Ramos (cell line): Measurements from ENCODE around the gene KRTAP2-3.
"Not testable (repeated sequence)": the region's sequence is repeated elsewhere in the genome, so short reads cannot be mapped to it uniquely, and the experiment has no call there.

Experiments
- in situ Hi-C: fragments of 300-500 bp; cut with MboI; formaldehyde crosslinking; loops from one replicate; pipeline ENCODE4 v1.14.3; 2022; ENCODE audit warnings: low sequenced_read_pairs; ENCODE audit not compliant: unreplicated experiment

KRTAP2-3 gene

DNA sequence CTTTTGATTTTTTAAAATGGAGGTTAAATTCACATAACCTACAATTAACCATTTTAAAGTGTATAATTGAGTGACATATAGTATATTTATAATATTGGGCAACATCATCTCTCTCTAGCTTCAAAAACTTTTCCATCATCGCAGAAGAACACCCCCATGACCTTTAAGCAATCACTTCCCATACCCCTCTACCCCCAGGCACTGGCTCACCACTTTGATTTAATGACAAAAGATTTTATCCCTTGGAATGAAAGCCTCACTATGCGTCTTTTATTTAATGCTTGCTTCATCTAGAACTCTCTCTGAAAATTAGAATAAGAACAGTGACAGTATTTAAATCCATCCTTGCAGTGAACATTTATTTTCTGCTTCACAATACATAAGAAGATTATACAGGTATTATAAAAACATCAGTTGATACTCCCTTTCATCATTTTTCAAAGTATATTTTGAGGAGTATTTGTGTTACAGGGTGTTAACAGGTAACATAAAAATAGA lies 22.0 kb downstream of the KRTAP2-3 start:
- in situ Hi-C loops = no loop called here

DNA sequence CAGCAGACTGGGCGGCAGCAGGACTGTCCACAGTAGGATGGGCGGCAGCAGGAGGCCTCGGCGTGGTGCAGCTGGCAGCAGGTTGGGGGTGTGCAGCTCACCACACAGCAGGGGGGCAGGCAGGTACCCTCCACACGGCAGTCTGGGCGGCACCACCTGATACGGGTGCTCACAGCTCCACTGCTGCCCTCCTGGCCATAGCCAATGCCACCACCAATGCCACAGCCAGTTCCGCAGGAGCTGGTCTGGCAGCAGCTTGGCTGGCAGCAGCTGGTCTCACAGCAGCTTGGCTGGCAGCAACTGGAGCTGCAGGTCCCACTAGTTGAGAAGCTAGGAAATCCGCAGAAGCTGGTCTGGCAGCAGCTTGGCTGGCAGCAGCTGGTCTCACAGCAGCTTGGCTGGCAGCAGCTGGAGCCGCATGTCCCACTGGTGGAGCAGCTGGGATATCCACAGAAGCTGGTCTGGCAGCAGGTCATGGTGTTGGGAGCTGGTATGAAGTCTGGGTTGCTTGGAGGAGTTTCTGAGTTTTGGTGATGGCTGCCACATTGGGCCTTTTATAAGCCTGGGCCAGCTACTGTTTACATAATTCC lies 25.5 kb downstream of the KRTAP2-3 start, which contains the start of gene KRTAP1-3:
KRTAP1-3 (minus strand) TSS at position 529 of the 590 bp plus-strand sequence; CDS start at position 476, 53 bp downstream.
- in situ Hi-C loops = not testable (repeated sequence)

DNA sequence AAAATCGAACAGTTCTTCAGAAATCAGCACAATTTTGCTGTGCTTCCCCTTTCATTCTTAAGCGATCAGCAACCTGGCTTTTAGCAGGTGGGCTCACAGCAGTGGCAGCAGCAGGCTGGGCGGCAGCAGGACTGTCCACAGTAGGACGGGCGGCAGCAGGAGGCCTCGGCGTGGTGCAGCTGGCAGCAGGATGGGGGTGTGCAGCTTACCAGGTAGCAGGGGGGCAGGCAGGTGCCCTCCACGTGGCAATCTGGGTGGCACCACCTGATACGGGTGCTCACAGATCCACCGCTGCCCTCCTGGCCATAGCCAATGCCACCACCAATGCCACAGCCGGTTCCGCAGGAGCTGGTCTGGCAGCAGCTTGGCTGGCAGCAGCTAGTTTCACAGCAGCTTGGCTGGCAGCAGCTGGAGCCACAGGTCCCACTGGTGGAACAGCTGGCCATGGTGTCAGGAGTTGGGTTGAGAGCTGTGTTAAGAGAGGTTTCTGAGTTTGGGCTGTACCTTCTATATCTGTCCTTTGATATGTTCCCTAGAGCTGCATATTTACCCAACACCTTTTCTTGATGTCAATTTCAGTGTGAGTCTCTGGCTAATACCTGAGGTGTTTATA lies 30.2 kb downstream of the KRTAP2-3 start, which contains the start of gene KRTAP1-4:
KRTAP1-4 (minus strand) TSS at position 563 of the 613 bp plus-strand sequence; CDS start at position 446, 117 bp downstream.
- in situ Hi-C loops = no loop called here

DNA sequence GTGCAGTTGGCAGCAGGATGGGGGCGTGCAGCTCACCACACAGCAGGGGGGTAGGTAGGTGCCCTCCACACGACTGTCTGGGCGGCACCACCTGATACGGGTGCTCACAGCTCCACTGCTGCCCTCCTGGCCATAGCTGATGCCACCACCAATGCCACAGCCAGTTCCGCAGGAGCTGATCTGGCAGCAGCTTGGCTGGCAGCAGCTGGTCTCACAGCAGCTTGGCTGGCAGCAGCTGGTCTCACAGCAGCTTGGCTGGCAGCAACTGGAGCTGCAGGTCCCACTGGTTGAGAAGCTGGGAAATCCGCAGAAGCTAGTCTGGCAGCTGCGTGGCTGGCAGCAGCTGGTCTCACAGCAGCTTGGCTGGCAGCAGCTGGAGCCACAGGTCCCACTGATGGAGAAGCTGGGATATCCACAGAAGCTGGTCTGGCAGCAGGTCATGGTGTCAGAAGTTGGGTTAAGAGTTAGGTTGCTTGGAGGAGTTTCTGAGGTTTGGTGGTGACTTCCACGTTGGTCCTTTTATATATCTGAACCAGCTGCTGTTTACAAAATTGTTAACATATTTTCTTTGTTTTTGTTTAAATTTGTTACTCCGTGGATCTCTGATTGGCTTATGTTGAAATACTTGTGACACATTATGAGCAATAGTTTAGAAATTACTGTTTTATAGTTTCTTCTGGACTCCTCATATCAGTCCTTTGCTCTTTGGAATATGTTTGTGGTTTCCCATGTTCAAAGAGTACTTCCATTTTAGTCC lies 33.0 kb downstream of the KRTAP2-3 start, which contains the start of gene KRTAP1-5:
KRTAP1-5 (minus strand) TSS at position 494 of the 757 bp plus-strand sequence; CDS start at position 441, 53 bp downstream.
- in situ Hi-C loops = no loop called here

DNA sequence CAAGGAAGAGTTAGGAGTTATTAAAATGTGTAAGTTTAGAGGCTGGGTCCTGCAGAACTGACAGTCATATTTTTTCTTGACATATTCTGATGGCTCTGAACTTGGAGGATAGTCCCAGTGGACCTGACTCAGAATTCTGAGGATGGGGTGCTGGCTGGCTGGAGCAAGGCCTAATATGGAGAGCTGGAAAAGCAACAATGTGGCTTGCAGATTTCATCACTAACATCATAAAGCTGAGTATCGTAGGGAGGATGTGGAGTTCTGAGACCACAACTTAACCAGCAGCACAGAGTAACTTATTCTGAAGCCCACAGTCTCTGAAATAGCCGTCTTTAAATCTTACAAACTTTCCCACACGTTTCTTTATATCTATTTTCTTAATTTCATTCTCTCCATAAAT lies 35.2 kb downstream of the KRTAP2-3 start:
- in situ Hi-C loops = no loop called here

DNA sequence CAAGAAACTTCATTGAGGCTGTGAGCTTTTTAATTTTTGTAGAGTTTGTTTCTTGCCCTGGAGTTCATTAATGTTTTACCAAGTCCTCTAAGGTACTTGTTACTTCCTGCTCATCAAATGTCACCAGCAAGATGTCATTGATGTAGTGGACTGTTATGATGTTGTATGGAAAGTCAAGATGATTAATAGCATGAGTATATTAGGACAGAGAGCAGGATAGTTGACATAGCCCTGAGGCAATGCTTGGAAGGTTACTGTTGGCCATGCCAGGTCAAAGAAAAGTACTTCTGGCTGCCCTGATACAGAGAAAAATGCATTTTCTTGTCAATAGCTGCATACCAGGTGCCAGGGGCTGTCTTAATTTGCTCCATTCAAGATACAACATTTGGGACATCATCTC lies 39.6 kb downstream of the KRTAP2-3 start:
- in situ Hi-C loops = no loop called here

DNA sequence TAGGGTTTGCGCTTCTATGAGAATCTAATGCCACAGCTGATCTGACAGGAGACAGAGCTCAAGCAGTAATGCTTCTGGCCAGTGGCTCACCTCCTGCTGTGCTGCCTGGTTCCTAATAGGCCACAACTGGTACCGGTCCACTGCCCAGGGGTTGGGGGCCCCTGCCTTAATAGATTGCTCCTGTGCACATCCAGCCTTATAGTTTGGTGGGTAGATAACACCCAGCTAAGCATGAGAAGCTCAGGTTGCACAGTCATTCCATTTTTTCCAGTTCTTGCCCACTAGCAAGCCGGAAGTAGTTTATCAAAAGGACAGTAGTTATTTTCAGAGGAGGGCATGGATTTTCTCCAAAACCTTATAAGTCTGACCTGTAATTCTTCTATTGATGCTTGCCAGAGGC lies 40.5 kb downstream of the KRTAP2-3 start:
- in situ Hi-C loops = no loop called here

DNA sequence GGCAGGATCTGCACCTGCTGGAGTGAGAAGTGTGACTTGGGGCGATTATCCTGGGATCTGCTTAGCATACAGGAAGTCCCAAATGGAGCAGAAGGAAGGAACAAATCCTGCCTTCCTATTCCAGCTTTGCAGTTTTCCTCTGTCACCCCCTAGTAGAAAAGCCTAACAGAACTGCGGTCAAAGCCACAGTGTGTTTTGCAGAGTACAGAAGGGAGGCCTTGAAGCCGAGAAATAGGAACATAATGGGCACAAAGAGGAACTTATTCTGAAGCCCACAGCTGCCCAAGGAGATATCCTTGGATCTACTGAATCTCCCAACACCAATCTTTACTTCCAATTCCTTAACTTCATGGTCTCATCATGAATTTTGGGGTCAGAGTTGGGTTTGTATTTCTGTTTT lies 41.4 kb downstream of the KRTAP2-3 start:
- in situ Hi-C loops = no loop called here

DNA sequence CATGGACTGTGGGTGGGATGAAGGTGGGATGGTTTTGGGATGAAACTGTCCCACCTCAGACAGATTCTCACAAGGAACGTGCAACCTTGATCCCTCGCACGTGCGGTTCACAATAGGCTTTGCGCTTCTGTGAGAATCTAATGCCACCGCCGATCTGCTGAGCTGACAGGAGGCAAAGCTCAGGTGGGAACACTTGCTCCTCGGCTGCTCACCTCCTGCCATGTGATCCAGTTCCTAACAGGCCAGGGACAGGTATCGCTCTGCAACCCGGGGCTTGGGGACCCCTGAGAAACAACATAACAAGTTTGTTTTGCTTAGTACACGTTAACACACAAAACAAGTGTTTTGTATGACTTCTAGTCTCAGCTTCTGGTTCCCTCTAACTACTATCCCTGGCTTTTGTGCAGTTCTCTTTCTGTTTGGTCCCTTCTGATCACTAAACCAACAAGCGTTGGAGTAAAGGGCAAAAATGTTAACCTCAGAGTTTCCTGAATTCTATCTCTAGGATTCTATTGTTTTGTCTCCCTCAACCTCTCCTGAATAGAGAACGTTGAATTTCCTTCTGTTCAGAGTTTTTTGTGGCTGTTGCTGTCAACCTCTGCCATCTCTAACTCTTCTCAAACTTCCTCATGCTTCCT lies 43.2 kb downstream of the KRTAP2-3 start:
- in situ Hi-C loops = no loop called here

DNA sequence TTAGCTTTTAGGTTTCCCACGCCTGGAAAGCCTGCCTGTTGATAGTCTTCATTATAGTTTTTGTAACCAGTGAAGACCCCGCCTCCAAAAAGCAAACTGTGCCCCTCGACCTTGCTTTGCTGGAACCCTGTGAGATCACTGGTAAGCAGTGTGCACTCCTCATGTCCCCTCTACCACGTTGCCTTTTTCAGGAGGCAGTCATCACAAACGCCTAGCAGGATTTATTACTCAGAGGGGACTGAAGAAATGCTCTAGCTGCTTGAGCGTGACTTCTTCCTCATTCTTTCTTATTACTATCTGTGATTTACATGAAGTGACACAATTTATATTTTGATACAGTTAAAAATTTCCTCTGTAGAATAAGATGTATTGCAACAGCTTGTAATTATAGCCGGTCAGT lies 44.5 kb downstream of the KRTAP2-3 start:
- in situ Hi-C loops = no loop called here

DNA sequence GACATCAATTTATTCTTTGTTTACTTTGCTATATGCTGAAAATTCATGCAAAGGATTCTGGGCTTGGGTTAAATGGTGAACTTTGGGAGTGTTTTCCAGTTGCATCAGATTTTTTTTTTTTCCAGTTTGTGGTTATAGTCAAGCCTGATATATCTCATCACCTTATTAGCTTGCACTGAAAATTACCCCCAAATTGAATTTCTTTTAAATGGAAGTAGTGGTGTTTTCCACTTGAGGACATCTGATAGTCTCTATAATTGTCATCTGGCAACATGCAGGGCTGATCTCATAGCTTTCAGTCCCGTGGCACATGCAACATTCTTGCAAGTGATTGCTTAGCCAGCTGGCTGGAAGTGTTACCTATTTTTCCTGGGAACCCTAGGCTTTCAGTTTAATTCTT lies 46.3 kb downstream of the KRTAP2-3 start:
- in situ Hi-C loops = no loop called here

DNA sequence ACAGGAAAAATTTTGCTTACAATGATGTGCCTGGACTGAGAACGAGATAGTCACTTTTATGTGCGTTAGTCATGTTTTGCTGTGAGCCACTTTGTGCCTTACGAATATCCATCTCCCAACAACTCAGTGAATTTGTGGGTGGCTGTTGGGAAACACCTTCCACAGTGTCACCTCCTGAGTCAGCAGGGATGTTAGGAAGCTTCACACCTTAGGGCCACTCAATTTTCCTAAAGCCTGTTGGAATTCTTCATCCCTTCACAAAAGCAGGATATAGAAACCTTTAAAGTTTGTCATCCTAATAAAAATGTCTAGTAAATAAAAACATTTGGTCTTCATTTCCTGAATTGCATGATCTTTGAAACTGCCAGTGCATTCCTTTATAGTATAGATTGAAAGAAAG lies 46.7 kb downstream of the KRTAP2-3 start:
- in situ Hi-C loops = no loop called here

DNA sequence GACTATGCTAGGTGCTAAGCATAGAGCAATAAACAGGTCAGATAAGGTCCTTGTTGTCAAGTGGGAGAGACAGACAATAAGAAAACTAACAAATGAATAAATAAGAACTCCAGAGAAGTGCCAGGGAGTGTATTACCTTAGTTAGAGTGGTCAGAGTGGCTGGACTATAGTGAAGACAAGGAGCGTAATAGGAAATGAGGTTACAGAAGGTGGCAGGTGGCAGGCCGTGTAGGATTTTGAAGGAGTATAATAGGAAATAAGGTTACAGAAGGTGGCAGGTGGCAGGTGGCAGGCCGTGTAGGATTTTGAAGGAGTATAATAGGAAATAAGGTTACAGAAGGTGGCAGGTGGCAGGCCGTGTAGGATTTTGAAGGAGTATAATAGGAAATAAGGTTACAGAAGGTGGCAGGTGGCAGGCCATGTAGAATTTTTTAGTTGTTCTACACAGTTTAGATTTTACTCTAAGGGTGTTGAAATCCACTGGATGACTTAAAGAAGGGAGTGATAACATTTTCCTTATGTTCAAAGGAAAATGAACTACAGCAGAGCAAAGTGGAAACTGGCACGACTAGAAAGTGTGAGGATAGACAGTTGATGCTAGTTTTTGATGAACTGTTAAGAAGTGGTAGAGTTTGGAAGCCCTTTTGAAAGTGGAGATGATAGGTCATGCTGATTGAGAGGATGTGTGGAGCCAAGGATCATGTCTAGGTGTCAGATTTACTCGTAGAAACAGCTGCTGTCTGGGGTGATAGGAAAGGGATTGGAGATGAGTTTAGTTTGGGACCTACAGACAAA lies 47.4 kb downstream of the KRTAP2-3 start:
- in situ Hi-C loops = no loop called here

DNA sequence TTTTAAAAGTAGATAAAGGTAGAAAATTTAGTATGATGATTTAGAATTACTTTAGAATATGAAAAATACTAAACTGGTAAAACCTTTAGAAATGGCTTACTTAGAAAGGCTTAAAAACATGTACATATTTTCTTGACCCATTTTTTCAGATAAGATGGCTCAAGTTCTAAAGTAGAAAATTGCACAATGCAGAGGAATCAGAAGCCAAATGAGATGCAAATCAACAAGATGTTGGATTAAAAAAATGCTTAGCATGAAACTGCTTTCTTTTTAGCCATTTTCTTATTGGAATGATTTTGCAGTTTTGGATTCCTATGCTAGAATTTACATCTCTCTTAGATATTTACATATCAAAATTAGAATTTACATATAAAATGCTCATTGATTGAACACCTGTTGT lies 49.5 kb downstream of the KRTAP2-3 start:
- in situ Hi-C loops = no loop called here

DNA sequence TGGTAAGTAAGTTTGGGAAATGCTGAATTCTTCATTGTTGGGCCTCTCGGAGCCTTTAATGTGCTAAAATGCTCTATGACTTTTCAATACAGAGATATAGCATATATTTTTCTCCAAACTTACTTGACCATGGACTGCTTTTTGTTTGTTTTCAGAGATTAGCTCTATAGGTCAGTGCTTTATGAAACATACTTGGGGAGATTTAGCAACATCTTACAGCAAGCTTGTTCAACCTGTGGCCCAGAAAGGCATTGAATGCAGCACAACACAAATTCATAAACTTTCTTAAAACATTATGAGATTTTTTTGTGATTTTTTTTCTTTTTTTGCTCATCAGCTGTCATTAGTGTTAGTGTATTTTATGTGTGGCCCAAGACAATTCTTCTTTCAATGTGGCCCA lies 50.0 kb downstream of the KRTAP2-3 start:
- in situ Hi-C loops = no loop called here

DNA sequence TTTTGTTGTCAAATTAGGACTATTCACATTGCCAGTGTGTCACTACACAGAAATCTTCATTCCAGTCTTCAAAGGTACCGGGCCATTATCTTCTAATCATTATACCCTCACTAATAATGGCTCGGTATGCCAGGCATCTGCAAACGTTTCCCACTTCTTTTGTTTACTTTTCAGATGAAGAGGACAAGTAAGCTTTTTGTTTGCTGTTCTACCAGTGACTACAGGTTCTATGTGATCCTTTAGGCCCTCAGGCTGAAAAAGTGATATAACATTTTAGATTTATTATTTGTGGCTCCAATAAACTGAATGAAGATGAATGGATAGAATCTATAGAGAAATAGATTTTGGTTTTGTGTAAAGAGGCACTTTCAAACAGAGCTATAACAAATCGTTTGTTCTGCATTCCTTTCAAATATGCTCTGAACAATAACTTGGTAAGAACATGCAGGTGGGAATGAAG lies 50.6 kb downstream of the KRTAP2-3 start:
- in situ Hi-C loops = no loop called here
